ACHN (cell line): ENCODE measurements around the gene TSC22D3.
A peak's percentile ranks its signal among the peaks of the same experiment; 100 is the strongest.

ENCODE experiments used
- DNase-seq: peaks from one replicate; pipeline ENCODE4 v3.0.0-alpha.2; 2015
- in situ Hi-C: cut with HindIII; loops from 2 replicates; pipeline ENCODE4 v1.10.0; 2017; ENCODE audit warnings: low sequenced_read_pairs, low pct_ligation_motif_present, low pct_unique_long_range_greater_than_20kb

The TSC22D3 gene

GRCh38 chrX:107716816-107717700 lies 58.5 kb downstream of the TSC22D3 start:
- DNase-seq, result peak; percentile 34
- in situ Hi-C loops, result no loop called here

- DNase-seq, result no peak
- in situ Hi-C loops, result no loop called here
These were observed 59.4 kb downstream of the TSC22D3 start for GRCh38 chrX:107716118-107716684.

- DNase-seq, result no peak
- in situ Hi-C loops, result no loop called here
These were observed 60.1 kb downstream of the TSC22D3 start for GRCh38 chrX:107715331-107716117.

GRCh38 chrX:107714206-107714891 lies 61.2 kb downstream of the TSC22D3 start:
- no peak for DNase-seq
- in situ Hi-C loops, result no loop called here

GRCh38 chrX:107713543-107714205 lies 61.9 kb downstream of the TSC22D3 start:
- in situ Hi-C loops, result no loop called here
- DNase-seq, result no peak

GRCh38 chrX:107713203-107713542 lies 62.4 kb downstream of the TSC22D3 start:
- in situ Hi-C loops, result no loop called here
- DNase-seq, result no peak

GRCh38 chrX:107712231-107713202 lies 63.1 kb downstream of the TSC22D3 start:
- no peak for DNase-seq
- in situ Hi-C loops, result no loop called here

GRCh38 chrX:107711521-107712181 lies 63.9 kb downstream of the TSC22D3 start:
- in situ Hi-C loops, result no loop called here
- DNase-seq, result no peak

- DNase-seq, result peak; percentile 57
- in situ Hi-C loops, result no loop called here
These were observed 64.8 kb downstream of the TSC22D3 start for GRCh38 chrX:107710617-107711391.

GRCh38 chrX:107709266-107709806 lies 66.3 kb downstream of the TSC22D3 start:
- DNase-seq, result no peak
- in situ Hi-C loops, result no loop called here

GRCh38 chrX:107708762-107709161 lies 66.8 kb downstream of the TSC22D3 start:
- DNase-seq, result no peak
- in situ Hi-C loops, result no loop called here

- in situ Hi-C loops, result no loop called here
- DNase-seq, result no peak
These were observed 67.7 kb downstream of the TSC22D3 start for GRCh38 chrX:107707866-107708265.

- DNase-seq, result no peak
- in situ Hi-C loops, result no loop called here
These were observed 69.3 kb downstream of the TSC22D3 start for GRCh38 chrX:107706309-107706708.

GRCh38 chrX:107704587-107704986 lies 71.0 kb downstream of the TSC22D3 start:
- in situ Hi-C loops, result no loop called here

GRCh38 chrX:107704181-107704580 lies 71.4 kb downstream of the TSC22D3 start:
- DNase-seq, result no peak

More at GRCh38 chrX:107704587-107704986, 71.0 kb downstream of the TSC22D3 start:
- DNase-seq, result no peak

More at GRCh38 chrX:107704181-107704580, 71.4 kb downstream of the TSC22D3 start:
- in situ Hi-C loops, result no loop called here
